CD1c-positive myeloid dendritic cell (primary cell): Measurements from ENCODE around the gene STAG1.
A peak's percentile ranks its signal among the peaks of the same experiment; 100 is the strongest.
"Not testable (repeated sequence)": the region's sequence is repeated elsewhere in the genome, so short reads cannot be mapped to it uniquely, and the experiment has no call there.

Experiments used
- DNase-seq: peaks from one replicate; pipeline ENCODE4 v3.0.0-alpha.2; 2016; ENCODE audit errors: extremely low spot score

Gene STAG1

DNA sequence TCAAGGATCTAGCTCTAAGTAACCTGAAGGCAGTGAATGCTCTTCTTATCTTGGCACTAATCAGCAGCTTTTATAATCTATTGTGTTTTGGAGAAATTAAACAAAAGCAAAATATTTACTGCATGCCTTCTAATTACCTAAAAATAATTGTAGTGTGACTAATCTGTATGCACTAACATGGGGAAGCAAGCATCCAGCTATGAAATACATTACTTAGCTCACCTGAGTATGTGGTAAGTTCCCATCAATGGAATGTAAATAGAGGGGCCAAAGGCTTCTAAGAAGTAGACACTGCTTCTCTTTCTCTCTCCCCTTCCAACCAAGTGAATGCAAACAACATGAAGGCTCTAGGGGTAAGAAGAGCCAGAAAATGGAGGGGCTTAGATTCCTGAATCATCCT lies 165.6 kb downstream of the STAG1 start:
- no peak for DNase-seq

DNA sequence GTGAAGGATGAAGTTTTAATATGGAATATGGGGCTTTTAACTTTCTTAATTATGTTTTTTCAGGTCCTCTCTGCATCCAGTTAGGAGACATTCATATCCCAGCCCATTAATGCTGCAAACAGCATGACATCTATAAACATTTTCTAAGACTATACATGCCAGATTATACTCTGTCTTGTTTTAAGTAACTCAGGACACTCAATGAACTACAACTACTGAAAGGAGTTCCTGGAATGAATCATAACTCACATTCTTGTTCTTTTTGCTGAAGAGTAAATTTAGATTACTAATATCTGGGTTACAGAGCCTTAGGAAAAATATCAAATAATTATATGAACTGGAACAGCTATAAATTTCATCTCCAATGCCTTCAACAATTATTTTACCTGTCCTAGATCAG lies 167.4 kb downstream of the STAG1 start:
- no peak for DNase-seq

DNA sequence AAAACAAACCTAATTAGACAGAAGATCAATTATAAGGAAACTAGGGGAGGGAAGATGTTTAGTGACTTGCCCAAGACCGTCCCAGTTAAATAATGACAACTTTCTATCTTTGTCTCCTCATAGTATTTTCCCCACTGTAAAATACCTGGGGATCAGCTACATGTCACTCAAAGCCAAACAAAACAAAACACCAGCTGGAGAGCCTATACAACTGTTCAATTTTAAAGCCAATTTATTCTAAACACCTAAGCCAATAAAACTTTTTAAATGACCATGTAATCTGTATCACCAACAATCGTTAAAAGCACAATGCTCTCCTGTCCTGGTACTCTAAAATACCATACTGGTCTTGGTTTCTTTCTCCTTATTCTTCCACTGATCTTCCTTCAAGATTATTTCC lies 168.4 kb downstream of the STAG1 start:
- no peak for DNase-seq

DNA sequence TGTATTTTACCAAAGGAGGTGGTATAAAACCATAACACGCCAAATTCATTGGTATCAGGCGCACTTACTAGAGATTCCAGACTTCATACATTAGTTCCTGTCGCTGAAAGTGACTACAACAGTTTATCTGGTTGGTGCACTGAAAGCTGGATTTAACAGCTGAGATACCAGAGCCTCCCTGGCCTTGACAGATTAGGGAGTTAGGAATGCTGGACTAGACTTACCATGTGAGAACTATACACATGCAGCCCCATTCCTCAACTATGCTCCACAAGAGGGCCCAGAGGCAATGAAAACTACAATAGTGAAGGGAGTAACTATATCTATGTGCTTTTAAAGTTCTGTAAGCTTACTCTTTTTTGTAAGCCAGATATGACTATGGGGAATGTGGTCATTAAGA lies 174.4 kb downstream of the STAG1 start:
- DNase-seq = no peak

DNA sequence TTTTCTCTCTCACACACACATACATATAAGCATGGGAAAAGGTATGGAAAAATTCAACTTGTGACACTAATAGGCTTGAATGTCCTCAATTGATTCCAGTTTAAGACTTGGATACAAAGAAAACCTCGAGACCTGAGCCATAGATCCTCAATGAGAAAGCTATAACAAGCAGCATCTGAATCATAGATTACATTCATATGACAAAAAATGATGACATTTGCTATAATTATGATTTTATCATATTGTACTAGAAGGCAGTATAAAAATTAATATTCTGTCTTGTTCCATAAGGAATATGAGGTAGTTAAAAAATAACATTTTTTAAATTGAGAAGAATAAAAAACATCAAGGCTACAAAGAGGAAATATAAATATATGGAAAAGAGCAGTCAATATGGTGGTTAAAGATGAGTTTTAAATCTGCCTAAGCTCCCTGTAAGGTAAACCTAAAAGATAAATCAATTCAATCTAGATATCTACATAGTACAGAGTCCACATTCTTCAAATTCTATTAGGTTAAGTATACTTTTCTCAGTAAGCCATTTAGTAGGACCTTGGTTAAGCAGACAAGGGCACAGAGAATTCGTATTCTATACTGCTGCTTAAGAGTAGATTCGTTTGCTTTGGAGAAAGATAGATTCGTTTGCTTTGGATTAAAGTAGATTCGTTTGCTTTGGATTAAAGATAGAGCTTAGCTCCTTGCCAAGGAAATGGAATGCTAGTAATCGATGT lies 175.7 kb downstream of the STAG1 start:
- DNase-seq = no peak

DNA sequence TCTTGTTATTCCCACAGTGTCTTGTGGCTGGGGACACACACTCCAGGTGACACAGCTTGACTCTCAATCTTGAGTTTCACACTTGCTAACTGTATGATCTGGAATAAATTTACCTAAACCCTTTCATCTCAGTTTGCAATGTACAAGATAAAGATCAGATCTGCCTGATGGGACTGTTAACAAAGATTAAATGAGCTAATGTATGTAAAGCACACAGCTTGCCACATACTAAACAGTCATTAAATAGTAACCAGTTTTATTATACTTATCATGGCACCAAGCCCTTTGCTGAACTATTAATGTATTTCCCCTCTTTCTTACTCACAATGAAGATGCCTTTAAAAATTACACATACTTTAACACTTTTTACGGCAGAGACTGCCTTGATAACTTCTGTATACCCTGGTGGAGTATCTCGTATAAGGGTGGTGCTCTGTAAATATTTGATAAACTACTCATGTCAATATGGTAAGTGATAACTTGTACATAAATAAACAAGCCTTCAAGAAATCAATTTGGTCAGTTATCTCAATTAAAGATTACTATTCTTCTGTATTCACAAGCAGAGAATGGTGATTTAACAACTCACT lies 184.5 kb downstream of the STAG1 start:
- DNase-seq = no peak

DNA sequence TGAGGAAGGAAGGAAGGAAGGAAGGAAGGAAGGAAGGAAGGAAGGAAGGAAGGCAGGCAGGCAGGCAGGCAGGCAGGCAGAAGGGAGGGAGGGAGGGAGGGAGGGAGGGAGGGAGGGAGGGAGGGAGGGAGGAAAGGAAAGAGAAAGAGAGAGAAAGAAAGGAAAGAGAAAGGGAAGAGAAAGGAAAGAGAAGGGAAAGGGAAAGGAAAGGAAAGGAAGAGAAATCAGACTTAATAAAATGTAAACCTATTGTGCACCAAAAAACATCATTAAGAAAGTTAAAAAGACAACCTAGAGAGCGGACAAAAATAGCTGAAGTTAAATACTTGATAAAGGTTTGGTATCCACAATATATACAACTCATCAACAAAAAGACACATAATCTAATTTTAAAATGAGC lies 187.2 kb downstream of the STAG1 start:
- not testable (repeated sequence) for DNase-seq

DNA sequence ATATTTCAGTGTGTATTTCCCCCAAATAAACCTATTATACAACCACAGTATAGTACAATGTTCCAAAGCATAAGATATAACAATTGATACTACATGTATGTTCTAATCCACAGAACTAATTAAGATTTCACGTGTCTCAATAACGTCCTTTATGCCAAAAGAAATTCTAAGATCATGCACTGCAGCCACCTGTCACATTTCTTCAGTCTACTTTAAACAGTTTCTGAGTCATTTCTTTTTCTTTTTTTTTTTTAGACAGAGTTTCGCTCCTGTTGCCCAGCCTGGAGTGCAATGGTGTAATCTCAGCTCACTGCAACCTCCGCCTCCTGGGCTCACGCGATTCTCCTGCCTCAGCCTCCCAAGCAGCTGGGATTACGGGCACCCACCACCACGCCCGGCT lies 190.2 kb downstream of the STAG1 start:
- DNase-seq = no peak

DNA sequence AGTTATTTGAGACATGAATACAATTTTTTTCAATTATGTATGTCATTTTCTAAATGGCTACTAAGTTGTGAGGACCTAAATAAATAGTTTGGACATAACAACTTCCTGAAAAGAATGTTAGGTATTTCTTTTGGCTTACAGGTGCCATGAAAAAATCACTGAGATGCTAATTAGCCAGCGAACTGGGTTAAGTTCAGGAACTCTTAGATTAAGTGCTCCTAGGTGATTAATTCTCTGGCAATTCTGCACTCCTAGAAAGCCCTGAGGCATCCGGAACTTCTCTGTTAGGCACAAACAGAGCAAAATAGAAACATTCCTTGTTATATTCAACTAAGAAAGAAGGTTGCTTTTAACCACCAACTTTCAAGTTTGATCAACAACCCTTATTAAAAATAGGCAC lies 192.3 kb downstream of the STAG1 start:
- no peak for DNase-seq

DNA sequence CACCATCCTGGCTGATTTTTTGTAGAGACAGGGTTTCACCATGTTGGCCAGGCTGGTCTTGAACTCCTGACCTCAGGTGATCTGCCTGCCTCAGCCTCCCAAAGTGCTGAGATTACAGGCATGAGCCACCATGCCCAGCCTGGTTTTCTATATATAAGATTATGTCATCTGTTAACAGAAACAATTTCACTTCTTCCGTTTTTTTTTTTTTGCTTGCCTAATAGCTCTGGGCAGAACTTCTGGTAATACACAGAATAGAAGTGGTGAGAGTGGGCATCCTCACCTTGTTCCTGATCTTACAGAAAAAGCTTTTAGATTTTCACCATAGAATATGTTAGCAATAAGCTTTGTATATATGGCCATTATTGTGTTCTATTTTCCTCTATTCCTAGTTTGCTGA lies 202.7 kb downstream of the STAG1 start:
- DNase-seq = peak; percentile 15

DNA sequence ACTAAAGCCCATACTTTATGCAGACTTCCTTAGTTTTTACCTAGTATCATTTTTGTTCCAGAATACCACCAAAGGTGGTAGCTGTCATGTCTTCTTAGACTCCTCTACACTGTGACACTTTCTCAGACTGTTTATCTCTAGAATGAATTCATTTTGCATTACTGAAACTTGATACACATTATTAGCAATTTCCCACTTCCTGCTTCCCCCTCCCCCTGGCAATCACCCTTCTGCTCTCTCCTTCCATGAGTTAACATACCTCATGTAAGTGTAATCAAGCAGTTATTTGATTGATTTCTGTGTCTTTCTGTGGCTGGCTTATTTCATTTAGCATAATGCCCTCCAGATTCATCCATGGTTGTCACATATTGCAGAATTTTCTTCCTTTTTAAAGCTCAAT lies 204.9 kb downstream of the STAG1 start:
- DNase-seq = no peak

DNA sequence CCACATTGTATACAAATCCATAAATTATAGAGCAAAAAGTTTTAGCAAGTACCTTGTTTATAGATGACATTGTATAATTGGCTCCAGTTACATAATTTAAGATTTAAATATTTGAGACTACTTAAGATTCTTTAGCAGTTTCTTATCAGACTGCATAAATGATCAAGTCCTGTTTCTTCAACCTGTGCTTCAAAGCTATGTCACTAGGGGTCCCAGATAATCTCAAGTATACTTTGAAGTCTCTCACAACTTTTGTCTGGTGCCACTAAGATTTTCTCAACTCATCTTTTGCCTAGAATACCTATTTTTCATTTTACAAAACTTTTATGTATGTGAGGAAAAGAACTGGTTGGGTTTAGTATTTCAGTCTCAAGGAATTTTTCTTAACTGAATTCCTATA lies 205.5 kb downstream of the STAG1 start:
- DNase-seq = no peak

DNA sequence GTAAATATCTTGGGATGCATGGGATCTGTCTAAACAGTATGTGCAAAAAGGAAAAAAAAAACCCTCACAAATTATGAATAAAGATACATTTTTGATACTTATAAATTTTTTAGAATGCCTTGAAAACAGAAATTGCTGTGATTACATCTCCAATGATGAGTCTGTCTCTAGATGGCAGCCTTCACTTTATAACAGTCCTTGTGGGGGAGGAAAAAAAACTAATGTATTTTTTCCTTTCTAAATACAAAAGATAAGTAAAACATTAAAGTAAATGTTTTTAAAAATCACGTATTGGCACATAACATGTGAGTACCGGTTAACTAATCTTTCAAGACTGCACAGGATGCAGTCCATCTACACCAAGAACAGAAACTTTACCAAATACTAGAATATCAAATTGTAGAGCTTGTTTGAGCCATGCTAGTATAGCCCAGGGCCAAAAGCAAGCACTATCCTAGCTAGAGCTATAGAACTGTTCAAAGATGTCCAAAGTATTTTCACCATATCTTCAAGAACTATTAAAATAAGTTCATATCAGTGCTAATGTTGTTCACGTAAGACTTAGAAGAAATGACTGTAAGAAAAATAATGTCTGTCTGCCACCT lies 206.4 kb downstream of the STAG1 start:
- DNase-seq = no peak

DNA sequence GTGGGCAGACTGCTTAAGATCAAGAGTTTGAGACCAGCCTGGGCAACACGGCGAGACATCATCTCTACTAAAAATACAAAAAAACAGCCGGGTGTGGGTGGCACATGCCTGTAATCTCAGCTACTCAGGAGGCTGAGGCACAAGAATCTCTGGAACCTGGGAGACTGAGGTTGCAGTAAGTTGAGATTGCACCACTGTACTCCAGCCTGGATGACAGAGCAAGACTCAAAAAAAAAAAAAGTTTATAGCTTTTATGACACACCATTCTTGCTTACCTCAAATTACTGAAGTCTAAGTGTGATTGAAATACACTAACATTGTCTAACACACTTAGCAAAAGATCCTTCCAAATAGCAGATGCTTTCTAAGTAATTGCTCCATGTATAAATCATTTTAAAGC lies 207.6 kb downstream of the STAG1 start:
- no peak for DNase-seq

DNA sequence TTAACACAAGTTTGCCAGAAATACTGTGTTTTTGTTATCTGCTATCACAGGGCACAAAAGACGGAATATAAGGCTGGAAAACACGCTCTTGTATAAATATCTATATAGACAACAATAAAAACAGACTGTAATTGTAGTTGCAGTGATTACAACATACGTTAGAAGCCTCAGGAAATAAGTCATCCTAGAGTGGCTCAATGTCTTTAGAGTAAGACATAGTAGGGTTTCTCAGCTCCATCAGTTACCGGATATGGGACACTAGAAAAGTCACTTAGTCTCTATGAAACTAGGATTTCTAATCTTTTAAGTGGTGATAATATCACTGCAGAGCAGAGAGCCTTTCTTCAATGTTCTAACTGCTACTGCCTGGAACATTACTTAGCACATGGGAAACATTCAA lies 208.8 kb downstream of the STAG1 start:
- peak; percentile 3 for DNase-seq

DNA sequence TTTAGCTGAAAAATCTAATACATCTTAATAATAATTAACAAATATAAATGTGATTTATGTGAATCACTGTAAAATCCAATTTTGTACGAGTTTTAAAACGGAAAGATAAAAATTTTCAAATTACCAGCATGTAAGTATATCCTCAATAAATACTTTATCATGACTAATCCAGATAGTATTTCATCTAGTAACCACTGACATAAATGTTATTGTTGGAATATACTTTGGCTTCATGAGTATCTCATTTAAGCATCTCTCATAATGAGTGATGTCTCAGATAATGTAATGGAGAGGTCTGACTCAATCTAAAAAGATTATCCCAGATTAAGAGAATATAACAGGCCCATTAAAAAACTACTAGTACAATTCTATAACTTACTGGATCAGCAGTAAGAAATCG lies 216.3 kb downstream of the STAG1 start:
- no peak for DNase-seq

DNA sequence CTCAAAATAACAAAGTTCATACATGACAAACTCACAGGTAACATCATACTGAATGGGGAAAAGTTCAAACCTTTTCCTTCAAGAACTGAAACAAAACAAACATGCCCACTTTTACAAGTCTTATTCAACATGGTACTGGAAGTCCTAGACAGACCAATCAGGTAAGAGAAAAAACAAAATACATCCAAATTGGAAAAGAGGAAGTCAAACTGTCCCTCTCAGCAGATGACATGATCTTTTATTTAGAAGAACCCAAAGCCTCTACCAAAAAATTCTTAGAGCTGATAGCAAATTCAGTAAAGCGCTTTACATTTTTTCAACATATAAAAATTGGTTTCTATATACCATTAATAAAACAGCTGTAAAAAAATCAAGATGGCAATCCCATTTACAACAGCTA lies 219.4 kb downstream of the STAG1 start:
- no peak for DNase-seq

DNA sequence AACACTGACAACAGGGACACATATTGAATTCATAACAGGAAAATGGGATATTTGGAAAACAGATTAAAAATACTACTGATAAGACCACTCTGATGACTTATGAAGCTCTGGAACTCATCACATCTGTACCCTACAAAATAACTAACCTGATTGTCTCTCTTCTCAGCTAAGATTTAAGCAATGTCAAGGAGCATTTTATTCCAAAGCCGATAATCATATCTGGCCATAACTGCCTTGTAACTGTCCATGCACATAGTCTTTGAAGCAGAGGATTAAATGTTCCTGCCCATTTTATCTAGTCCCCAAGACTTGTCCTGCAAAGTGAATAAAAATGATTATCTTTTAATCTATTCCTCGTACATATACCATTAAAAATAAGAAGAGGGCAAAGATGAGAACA lies 234.1 kb downstream of the STAG1 start:
- no peak for DNase-seq

DNA sequence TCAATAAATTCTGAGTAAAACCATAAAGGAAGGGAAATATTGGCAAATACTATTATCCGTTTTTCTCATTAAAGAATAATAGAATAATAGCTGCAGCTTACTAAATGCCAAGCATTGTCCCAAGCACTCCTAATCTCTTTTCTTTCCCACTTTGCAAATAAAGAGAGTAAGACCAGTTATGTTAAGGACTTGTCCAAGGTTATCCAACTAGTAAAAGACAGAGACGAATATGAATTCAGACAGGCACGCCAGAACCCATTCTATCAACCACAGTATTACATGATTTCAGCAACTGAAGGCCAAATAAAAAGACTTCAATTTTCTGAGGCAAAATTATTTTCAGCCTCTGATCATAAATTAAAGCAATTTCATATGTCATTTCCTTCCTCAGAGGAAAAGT lies 235.5 kb downstream of the STAG1 start:
- DNase-seq = no peak

DNA sequence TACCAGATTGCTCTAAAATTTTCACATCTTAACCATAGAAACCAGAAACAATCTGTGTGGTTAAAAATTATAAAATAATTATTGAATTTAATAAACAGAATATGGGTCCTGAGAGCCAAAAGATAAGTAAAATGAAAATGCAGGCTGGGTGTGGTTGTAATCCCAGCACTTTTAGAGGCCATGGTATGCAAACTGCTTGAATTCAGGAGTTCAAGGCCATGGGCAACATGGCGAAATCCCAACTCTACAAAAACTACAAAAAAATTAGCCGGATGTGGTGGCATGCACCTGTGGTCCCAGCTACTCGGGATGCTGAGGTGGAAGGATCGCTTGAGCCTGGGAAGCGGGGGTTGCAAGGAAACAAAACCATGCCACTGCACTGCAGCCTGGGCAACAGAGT lies 236.1 kb downstream of the STAG1 start:
- DNase-seq = no peak

DNA sequence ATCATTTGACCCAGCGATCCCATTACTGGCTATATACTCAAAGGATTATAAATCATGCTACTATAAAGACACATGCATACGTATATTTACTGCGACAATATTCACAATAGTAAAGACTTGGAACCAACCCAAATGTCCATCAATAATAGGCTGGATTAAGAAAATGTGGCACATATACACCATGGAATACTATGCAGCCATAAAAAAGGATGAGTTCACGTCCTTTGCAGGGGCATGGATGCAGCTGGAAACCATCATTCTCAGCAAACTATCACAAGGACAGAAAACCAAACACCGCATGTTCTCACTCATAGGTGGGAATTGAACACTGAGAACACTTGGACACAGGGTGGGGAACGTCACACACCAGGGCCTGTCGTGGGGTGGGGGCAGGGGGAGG lies 237.6 kb downstream of the STAG1 start:
- not testable (repeated sequence) for DNase-seq

DNA sequence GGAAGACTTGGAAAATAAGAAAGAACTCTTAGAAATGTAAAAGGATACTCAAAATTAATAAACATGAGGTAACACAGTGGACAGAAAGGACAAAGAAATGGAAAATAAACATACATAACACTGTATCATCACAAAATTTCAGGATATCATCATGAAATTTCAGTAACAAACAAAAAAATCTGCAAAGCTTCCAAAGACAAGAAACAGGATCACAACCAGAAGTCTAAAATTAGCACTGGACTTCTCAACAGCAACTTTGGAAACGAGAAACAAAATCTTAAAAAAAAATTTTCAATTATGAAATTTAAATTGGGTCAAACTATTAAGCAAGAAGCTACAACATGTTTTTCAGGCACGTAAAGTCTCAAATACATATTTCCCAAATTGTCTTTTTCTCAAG lies 238.8 kb downstream of the STAG1 start:
- no peak for DNase-seq

DNA sequence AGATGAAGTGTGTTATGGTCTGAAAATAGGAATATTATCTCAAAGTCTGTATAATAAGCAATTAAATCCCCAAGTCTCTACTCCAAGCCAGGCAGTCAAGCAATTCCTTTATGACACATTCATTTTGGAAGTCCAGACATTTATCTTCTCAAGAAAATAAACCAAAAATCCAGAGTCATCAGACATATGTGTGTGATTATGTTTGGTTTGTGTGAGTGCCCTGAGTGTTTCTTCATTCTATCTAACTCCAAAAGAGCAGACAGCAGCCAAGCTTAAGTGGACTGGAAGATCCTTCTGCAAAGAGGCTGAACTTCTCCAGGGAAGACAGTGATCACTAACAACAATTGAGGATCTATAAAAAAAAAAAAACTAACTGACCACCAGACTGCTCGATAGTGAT lies 239.8 kb downstream of the STAG1 start:
- no peak for DNase-seq

DNA sequence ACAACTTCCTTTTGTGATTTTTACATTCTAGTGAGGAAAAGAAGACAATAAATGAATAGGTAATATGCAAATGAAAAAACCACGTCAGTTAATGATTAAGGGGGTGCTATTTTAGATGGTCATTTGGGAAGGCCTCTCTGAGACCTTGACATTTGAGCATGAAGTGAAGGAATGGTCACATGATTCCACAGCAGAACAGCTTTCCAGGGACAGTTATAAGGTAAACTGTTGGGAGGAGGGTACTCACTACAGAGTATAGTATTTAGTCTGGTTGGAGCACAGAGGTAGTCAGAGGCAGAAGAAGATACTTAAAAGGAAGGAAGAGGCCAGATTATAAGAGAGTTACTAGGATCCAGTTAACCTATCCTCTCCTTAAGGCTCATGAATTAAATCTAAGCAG lies 246.5 kb downstream of the STAG1 start:
- no peak for DNase-seq
